GM19455 (cell line): ENCODE measurements around the gene WNT4.

Experiments used
- ATAC-seq: cut with Tn5 transposase; IDR thresholded peaks from one replicate; pipeline ENCODE4 v1.9.1; 2021; ENCODE audit not compliant: unreplicated experiment

The WNT4 gene

DNA sequence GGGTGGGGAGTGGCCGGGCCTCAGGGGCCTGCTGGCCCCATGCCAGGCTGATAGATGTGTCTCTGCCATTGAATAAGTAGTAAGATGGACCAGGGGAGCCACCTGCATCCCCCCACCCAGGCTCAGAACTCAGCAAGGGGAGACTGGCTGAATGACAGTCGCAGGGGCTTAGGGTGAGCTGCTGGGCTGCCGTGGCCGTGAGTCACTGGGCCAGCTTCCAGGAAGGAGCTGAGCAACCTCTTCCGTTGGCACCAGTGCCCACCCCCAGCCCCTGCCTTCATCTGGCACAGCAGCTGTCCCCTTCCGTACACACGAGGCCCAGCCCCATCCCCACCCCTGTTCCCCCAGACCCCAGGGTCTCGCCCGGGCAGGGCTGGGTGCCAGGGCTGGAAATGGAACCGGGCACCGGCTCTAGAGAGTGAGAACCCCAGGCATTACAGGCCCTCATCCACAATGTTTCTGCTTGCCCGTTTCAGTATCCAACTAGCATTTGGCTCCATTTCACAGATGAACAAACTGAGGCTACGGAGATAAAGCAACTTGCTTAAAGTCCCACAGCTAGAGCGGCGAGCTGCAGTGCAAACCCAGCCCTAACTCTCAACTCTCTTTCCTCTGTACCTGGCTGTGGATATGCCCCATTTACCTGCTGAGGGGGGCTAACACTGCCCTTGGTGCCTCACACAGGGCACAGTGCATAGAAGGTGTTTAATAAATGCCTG, 10.2 kb downstream of the WNT4 start:
- ATAC-seq = no peak

DNA sequence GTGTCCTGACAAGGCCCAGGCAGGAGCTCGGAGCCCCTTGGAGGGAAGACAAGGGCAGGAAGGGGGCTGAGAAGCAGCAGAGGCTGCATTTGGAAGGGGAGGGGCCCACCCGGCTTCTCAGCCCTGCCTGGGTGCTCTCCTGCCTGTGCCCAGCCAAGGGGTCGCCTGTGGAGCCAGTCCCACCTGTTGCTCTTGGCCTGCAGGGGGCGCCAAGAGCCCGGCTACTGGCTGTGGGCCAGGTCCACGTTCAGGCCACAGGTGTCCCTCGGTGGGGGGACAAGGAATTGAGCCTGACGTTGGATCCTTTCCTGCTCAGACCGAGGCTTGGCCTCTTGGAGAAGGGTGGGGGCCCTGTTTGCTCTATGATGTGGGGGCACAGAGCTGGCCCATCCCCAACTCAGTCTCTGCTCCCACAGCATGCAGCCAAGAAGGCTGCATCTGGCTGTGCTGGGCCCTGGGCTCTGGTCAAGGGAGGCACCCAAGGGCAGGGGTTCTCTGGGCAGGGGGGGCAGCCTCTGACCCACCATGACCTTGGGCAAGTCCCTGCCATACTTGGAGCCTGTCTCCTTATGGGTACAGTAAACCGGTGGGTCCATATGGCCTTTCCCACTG, 10.9 kb downstream of the WNT4 start:
- no peak for ATAC-seq

GRCh38 chr1:22131062-22131461, 11.8 kb downstream of the WNT4 start:
- no peak for ATAC-seq

GRCh38 chr1:22129501-22130117, 13.3 kb downstream of the WNT4 start:
- ATAC-seq = no peak

DNA sequence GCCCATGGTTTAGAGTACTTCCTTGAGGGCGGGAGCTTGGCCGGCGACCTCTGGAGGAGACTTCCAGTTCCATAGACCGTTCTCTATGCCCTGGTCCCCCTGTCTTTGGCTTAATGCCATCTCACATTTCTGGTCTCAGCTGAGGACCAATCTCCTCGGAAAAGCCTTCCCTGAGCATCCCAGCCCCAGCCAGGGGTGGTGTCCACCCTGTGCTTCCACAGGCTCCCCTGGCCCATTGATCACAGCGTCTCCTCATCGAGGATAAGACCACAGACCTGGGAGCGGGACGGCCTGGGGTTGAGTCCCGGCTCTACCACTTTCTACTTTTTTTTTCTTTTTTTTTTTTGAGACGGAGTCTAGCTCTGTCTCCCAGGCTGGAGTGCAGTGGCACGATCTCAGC, 14.5 kb downstream of the WNT4 start:
- ATAC-seq = no peak

- no peak for ATAC-seq
Measured at GRCh38 chr1:22127731-22128130, 15.2 kb downstream of the WNT4 start.

GRCh38 chr1:22127248-22127647, 15.6 kb downstream of the WNT4 start:
- ATAC-seq = no peak

- no peak for ATAC-seq
Measured at GRCh38 chr1:22126531-22126930, 16.4 kb downstream of the WNT4 start.

- ATAC-seq = no peak
Measured at GRCh38 chr1:22124592-22125229, 18.2 kb downstream of the WNT4 start.

- ATAC-seq = no peak
Measured at GRCh38 chr1:22123901-22124404, 18.9 kb downstream of the WNT4 start.

DNA sequence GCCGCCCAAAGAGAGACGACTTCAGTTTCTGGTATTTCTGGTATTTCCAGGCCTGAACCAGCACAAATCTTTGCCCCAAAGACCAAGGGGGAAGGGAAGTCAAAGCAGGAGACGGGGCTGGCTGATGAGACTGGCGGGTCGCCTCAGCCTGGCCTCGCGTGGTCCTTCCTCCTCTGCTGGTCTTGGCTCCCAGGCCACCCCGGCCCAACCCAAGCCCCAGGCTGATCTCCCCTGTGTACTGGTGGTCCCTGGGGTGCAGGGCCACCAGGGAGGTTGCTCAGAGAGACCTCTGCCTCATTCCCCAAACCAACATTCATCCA, 19.9 kb downstream of the WNT4 start:
- ATAC-seq = no peak

GRCh38 chr1:22122273-22123070, 20.4 kb downstream of the WNT4 start:
- no peak for ATAC-seq

GRCh38 chr1:22121421-22121911, 21.4 kb downstream of the WNT4 start:
- ATAC-seq = no peak

- ATAC-seq = no peak
Measured at GRCh38 chr1:22120469-22120790, 22.5 kb downstream of the WNT4 start.

- no peak for ATAC-seq
Measured at GRCh38 chr1:22119626-22120468, 23.1 kb downstream of the WNT4 start.

GRCh38 chr1:22118291-22118992, 24.5 kb downstream of the WNT4 start:
- no peak for ATAC-seq

DNA sequence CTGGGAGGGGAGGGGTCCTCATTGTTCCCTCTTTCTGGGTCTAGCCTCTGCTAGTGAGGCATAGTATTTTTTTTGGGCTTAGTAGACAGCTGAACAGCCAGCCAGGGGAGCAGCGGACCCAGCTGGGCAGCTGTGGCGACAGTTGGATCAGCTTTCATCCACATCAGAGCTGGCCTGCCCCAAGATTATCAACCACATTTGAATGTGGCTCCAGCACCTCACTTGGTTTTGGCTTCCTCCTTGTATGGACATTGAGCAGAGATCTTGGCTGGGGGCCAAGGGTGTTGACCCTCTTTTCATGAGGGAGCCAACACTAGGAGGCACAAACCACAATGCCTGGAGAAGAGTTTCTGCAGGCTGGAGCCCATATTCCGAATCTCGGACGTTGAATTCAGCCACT, 25.0 kb downstream of the WNT4 start:
- no peak for ATAC-seq

- ATAC-seq = no peak
Measured at GRCh38 chr1:22117238-22117637, 25.7 kb downstream of the WNT4 start.

DNA sequence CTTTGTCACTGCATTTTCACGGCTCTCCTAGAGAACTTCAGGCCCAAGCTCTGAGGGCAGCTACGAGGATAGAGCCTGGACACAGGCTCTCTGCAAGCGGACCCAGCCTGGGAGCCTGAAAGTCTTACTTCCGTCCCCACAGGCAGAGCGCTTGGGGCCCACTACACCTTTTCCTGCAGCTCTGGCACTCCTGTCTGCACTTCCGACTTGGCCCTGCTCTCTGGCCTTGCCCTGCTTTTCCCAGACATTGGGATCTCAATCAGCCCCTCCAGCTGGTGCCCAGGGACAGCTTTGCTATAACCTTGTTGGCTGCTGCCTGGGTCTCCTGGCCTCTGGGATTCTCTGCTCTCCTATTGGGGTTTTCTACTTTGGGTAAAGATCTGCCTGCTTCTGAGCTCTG, 27.6 kb downstream of the WNT4 start:
- ATAC-seq = no peak
